C4-2B (cell line): ENCODE data around the gene CCDC127.

ENCODE experiments used
- CTCF ChIP-seq: fragments of 450-650 bp; conservative IDR thresholded peaks from 2 replicates; pipeline ENCODE4 v1.5.1; 2017; ENCODE audit warnings: mild to moderate bottlenecking
- ZFX ChIP-seq: fragments of 450-650 bp; IDR thresholded peaks from 2 replicates; pipeline ENCODE4 v1.6.1; 2017

GRCh38 chr5:204966-205670 is 12.8 kb downstream of the CCDC127 start:
- TF ChIP-seq CTCF (no peak), ZFX (no peak)
